ENCODE measurements around the gene GLDC.
"Not testable (repeated sequence)": the region's sequence is repeated elsewhere in the genome, so short reads cannot be mapped to it uniquely, and the experiment has no call there.

The GLDC gene

DNA sequence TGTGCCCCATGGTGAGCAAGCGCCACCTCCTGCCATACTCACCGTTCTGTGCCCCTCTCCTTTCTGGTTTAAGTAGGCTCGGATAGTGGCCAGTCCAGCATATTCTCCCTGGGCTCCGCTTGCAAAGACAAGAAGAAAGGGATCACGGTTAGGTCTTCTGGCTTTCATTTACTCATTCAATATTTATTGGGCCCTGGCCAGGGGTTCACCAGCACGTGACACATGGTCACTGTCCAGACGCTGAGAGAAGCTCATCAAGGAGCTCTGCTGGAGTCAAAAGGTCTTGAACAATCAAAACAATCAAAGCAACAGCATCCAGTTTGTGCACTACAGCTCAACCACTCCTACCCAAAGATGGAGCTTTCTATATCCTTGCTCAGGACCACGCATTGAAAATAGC, 80.2 kb downstream of the GLDC start:
- no peak for DNase-seq (ENCODE audit: low read depth)

DNA sequence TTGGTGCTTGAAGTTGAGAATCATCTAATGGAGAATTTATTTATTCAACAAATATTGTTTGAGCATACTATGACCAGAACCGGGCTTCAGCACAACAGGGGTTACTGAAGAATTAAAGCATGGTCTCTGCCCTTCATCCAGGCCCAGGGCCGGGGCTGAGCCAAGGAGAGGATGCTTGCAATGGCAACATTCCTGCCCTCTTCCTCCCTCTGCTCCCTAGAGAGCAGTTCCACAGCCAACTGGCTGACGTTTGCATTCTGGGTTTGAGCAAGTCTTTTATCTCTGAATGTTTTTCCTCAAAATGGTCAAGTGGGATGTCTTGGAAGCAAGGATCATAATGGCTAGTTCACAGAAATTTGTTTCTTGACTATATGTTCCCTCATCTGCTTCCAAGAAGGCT, 80.7 kb downstream of the GLDC start:
- no peak for DNase-seq (ENCODE audit: low read depth)

DNA sequence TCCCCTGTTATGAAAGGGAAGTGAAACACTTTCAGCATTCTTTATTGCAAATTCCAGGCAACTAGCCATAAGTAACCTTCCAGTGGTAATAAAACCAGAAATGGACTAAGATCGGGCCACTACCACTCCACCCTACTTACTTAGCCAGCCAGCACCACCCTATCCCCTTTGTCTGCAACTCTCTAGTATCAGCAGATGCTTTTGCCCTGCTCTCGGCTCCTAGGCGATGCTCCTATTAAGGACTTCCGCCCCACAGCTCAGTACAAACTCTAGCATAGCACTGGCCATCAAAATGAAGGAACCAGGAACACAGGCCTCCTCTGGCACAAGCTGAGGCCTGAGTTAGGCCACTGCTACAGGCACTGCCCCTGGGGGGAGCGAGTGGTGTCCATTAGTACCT, 81.2 kb downstream of the GLDC start:
- no peak for DNase-seq (ENCODE audit: low read depth)

- DNase-seq (ENCODE audit: low read depth) = no peak
These were observed 82.6 kb downstream of the GLDC start for GRCh38 chr9:6562871-6563430.

GRCh38 chr9:6562201-6562600, 83.3 kb downstream of the GLDC start:
- DNase-seq (ENCODE audit: low read depth) = no peak

DNA sequence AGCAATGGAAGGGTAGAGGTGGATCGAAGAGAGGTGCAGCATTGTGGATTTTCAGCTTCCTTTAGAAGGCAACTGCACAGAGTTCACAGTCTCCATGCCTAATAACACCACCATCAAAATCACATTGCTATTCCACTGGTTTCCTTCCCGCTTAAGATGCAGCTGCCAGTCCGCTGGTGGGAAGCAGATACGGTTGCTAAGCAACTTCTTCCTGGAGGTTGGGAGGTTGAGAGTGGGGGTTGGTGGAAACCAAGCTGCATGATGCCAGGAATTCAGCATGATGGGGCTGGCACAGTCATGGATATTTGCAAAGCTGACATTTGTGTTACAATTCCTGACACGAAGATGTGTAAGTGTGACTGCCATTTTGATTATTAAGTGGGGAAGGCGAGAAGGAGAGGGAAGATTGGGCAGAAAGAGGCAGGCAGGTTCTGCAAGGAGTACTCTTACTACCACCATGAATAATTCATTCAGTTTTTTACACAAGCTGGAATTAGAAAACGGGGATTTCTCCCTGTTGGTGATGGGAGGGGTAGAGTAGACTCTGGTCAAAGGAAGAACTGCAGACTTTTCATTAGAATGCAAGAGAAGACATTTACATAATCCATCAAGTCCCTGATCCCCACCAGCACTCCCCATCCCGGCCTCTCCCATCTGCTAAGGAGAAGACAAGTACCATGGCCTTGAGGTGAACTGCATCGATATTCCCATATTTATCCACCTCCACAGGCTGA, 87.5 kb downstream of the GLDC start:
- DNase-seq (ENCODE audit: low read depth) = no peak

GRCh38 chr9:6553866-6554265, 91.7 kb downstream of the GLDC start:
- DNase-seq (ENCODE audit: low read depth) = no peak

- no peak for DNase-seq (ENCODE audit: low read depth)
These were observed 92.9 kb downstream of the GLDC start for GRCh38 chr9:6552498-6553121.

DNA sequence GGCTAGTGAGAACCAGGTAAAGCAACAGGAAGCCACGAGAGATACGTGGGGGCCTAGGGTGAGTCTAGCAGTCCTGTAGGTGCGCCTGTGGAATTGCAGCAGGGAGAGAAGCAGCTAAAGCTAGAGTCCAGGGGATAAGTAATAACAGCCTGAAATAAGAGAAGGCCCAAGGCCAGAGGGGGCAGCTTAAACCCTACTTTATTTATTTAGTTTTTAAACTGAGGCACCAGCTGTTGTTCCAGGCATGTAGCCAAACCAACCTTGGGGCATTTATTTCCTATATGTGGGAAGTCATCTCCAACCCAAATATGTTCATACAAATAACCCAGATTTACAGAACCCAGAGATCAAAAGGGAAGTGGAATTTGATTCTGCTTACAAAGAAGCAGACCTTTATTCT, 93.5 kb downstream of the GLDC start:
- no peak for DNase-seq (ENCODE audit: low read depth)

- no peak for DNase-seq (ENCODE audit: low read depth)
These were observed 94.4 kb downstream of the GLDC start for GRCh38 chr9:6551136-6551535.

GRCh38 chr9:6549106-6549800, 96.3 kb downstream of the GLDC start:
- DNase-seq (ENCODE audit: low read depth) = no peak

GRCh38 chr9:6545017-6545691, 100.4 kb downstream of the GLDC start:
- DNase-seq (ENCODE audit: low read depth) = no peak

- no peak for DNase-seq (ENCODE audit: low read depth)
These were observed 102.3 kb downstream of the GLDC start for GRCh38 chr9:6543204-6543603.

DNA sequence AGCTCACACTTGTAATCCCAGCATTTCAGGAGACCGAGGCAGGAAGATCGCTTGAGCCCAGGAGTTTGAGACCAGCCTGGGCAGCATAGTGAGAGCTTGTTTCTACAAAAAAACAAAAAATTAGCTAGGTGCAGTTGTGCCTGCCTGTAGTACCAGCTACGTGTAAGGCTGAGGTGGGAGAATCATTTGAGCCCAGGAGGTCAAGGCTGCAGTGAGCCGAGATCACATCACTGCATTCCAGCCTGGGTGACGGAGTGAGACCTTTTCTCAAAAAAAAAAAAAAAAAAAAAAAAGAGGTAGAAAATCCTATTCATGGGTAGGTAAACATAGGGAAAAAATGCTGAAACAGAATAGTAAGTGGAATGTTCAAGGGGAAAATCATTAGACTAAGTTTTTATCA, 102.9 kb downstream of the GLDC start:
- DNase-seq (ENCODE audit: low read depth) = not testable (repeated sequence)

DNA sequence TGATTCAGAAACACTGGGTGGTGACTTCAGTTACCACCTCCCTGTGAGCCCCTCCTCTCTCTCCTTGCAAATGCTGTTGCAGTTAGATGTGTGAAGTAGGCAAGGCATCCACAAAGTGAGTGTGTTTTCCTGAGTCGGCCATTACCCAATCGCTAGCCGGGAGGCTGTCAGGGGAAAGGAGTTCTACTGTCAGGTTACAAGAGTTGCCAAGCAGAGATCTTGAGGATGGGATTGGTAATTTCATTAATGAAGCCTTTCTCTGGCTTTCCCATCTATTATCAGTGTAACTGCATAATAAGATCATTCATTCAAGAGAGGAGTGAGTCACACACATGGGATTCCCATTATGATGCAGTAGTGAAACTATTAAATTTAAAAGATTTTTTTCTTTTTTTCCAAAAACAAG, 106.9 kb downstream of the GLDC start:
- no peak for DNase-seq (ENCODE audit: low read depth)

- DNase-seq (ENCODE audit: low read depth) = no peak
These were observed 109.9 kb downstream of the GLDC start for GRCh38 chr9:6535594-6535993.

GRCh38 chr9:6525326-6526045, 120.0 kb downstream of the GLDC start:
- no peak for DNase-seq (ENCODE audit: low read depth)

- no peak for DNase-seq (ENCODE audit: low read depth)
These were observed 123.3 kb downstream of the GLDC start for GRCh38 chr9:6522263-6522662.

DNA sequence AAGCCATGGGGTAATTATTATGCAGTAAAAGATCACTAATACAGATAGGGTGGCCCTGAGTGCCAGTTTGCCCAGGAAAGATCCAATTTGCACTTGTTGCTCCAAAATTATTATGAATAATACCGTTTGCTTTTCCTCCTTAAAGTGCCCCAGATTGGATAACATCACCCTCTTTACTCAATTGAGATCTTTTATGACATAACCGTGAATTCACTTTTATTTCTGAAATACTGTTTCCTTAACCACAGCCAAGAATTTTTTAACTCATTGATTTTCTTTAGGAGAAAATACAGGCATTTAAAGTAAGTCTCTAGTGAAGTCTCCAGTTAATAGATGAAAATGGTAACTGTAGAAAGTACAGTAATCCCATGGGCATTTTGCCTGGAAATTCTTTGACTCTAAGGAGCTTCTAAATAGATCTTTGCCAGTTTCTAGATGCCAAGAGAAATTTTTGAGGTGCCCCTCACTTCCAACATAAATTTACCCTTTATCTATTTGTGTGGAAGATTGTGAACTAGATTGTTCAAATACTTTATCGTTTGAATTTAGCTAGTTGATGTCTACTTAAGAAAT, 133.4 kb downstream of the GLDC start:
- DNase-seq (ENCODE audit: low read depth) = no peak

- no peak for DNase-seq (ENCODE audit: low read depth)
These were observed 139.0 kb downstream of the GLDC start for GRCh38 chr9:6506571-6506970.

- no peak for DNase-seq (ENCODE audit: low read depth)
These were observed 143.1 kb downstream of the GLDC start for GRCh38 chr9:6502399-6502798.

All from CMK (cell line).